ENCODE results near the gene UNC45A. TPM values are rescaled to one million over a fixed set of nuclear protein-coding genes. Genes with fewer than 3 reads are reported as not detected.

Gene UNC45A
- total RNA-seq, 2 experiments from 2014 or later, result 46.1 to 68.0 TPM

- Histone ChIP-seq H3K36me3 (ENCODE audit: insufficient read depth, low read length) (no peaks in the 10 kb centered on the region), H2AFZ (ENCODE audit: low read length) (0 out of 2 replicates have a peak overlapping the region, but pooled peaks have one; percentile 5), H3K9me3 (ENCODE audit: low read length) (no peaks in the 10 kb centered on the region), H3K9me2 (ENCODE audit: insufficient read depth, low read length) (no peaks in the 10 kb centered on the region), H3K4me2 (ENCODE audit: low read length) (peak overlapping the region; percentile 33), H3K79me2 (ENCODE audit: insufficient read depth, low read depth, low read length) (no peaks in the 10 kb centered on the region), H3K4me1 (ENCODE audit: insufficient read depth, low read length, poor library complexity, severe bottlenecking) (peaks cover 24% of the 10 kb centered on the region), H3K4me3 (ENCODE audit: low read depth, low read length, poor library complexity, severe bottlenecking) (peak overlapping the region; percentile 9), H3K27ac (ENCODE audit: low read depth, low read length, poor library complexity, severe bottlenecking) (peak overlapping the region; percentile 46), H4K20me1 (ENCODE audit: insufficient read depth, low read length) (no peaks in the 10 kb centered on the region)
- TF ChIP-seq EZH2phosphoT487 (IDR thresholded peaks at IDR 0.05; ENCODE audit: borderline replicate concordance, low read depth, low read length) (no peak), CTCF (conservative IDR thresholded peaks at IDR 0.05; ENCODE audit: low read length) (no peak)
- ChIA-PET POLR2A (interaction anchor here (0.7 kb wide), 1 partner anchor 573 kb away, joined by 3 read pairs; no protein-coding TSS in a partner anchor), CTCF (ENCODE audit: unreplicated experiment) (interaction anchor here (1.0 kb wide), 1 partner anchor 19 kb away, joined by 5 read pairs; the partner anchor contains the start of gene UNC45A)
- DNase-seq (ENCODE audit: low spot score), result peak; percentile 74
- intact Hi-C loops (cut with micrococcal nuclease; ENCODE audit: unreplicated experiment), result no loop called here
- BruUV-seq (replicated peaks), result no TSS peak
These were observed 19.2 kb upstream of the UNC45A start for GRCh38 chr15:90915808-90916440.

GRCh38 chr15:90916461-90916860, 18.6 kb upstream of the UNC45A start:
- intact Hi-C loops (cut with micrococcal nuclease; ENCODE audit: unreplicated experiment), result no loop called here
- TF ChIP-seq EZH2phosphoT487 (IDR thresholded peaks at IDR 0.05; ENCODE audit: borderline replicate concordance, low read depth, low read length), result no peak
- no peak for TF ChIP-seq CTCF (conservative IDR thresholded peaks at IDR 0.05; ENCODE audit: low read length)
- H3K4me3 ChIP-seq (ENCODE audit: low read depth, low read length, poor library complexity, severe bottlenecking), result no peak overlapping the region
- peak overlapping the region; percentile 46 for H3K27ac ChIP-seq (ENCODE audit: low read depth, low read length, poor library complexity, severe bottlenecking)
- no TSS peak for BruUV-seq (replicated peaks)
- H4K20me1 ChIP-seq (ENCODE audit: insufficient read depth, low read length), result no peaks in the 10 kb centered on the region
- ChIA-PET CTCF (ENCODE audit: unreplicated experiment) (no interaction called here), POLR2A (no interaction called here)
- H3K9me3 ChIP-seq (ENCODE audit: low read length), result no peaks in the 10 kb centered on the region
- H3K79me2 ChIP-seq (ENCODE audit: insufficient read depth, low read depth, low read length), result no peaks in the 10 kb centered on the region
- no peaks in the 10 kb centered on the region for H3K9me2 ChIP-seq (ENCODE audit: insufficient read depth, low read length)
- no peaks in the 10 kb centered on the region for H3K36me3 ChIP-seq (ENCODE audit: insufficient read depth, low read length)
- H3K4me1 ChIP-seq (ENCODE audit: insufficient read depth, low read length, poor library complexity, severe bottlenecking), result peaks cover 24% of the 10 kb centered on the region
- H3K4me2 ChIP-seq (ENCODE audit: low read length), result peak overlapping the region; percentile 33
- H2AFZ ChIP-seq (ENCODE audit: low read length), result no peak overlapping the region
- no peak for DNase-seq (ENCODE audit: low spot score)

GRCh38 chr15:90917569-90917968, 17.5 kb upstream of the UNC45A start:
- TF ChIP-seq CTCF (conservative IDR thresholded peaks at IDR 0.05; ENCODE audit: low read length) (no peak), EZH2phosphoT487 (IDR thresholded peaks at IDR 0.05; ENCODE audit: borderline replicate concordance, low read depth, low read length) (no peak)
- Histone ChIP-seq H3K79me2 (ENCODE audit: insufficient read depth, low read depth, low read length) (no peaks in the 10 kb centered on the region), H3K9me3 (ENCODE audit: low read length) (no peaks in the 10 kb centered on the region), H3K9me2 (ENCODE audit: insufficient read depth, low read length) (no peaks in the 10 kb centered on the region), H3K36me3 (ENCODE audit: insufficient read depth, low read length) (no peaks in the 10 kb centered on the region), H3K4me1 (ENCODE audit: insufficient read depth, low read length, poor library complexity, severe bottlenecking) (peaks cover 24% of the 10 kb centered on the region), H4K20me1 (ENCODE audit: insufficient read depth, low read length) (no peaks in the 10 kb centered on the region), H3K4me3 (ENCODE audit: low read depth, low read length, poor library complexity, severe bottlenecking) (no peak overlapping the region), H3K4me2 (ENCODE audit: low read length) (no peak overlapping the region), H3K27ac (ENCODE audit: low read depth, low read length, poor library complexity, severe bottlenecking) (no peak overlapping the region), H2AFZ (ENCODE audit: low read length) (no peak overlapping the region)
- intact Hi-C loops (cut with micrococcal nuclease; ENCODE audit: unreplicated experiment), result no loop called here
- ChIA-PET CTCF (ENCODE audit: unreplicated experiment) (no interaction called here), POLR2A (interaction anchor here (0.6 to 1.4 kb wide), 2 partner anchors 14 to 135 kb away, joined by 3 read pairs; no protein-coding TSS in a partner anchor)
- no peak for DNase-seq (ENCODE audit: low spot score)
- no TSS peak for BruUV-seq (replicated peaks)
